ENCODE data around the gene SDK2. TPM values are rescaled to one million over a fixed set of nuclear protein-coding genes. Genes with fewer than 3 reads are reported as not detected.
"Not testable (repeated sequence)": the region's sequence is repeated elsewhere in the genome, so short reads cannot be mapped to it uniquely, and the experiment has no call there.

SDK2 gene
- total RNA-seq, 1 donor, result under 0.01 TPM

- DNase-seq (ENCODE audit: insufficient read length, low spot score, missing footprints), result no peak
- Histone ChIP-seq H3K4me1 (ENCODE audit: insufficient read depth, low read length) (peaks cover 16% of the 10 kb centered on the region), H2AFZ (ENCODE audit: low read length) (no peak overlapping the region), H3K9me3 (ENCODE audit: low read depth, low read length) (no peaks in the 10 kb centered on the region), H3K79me2 (ENCODE audit: insufficient read depth, low read length) (peaks cover 3% of the 10 kb centered on the region), H3K36me3 (ENCODE audit: insufficient read depth, low read length) (no peaks in the 10 kb centered on the region), H3K4me2 (ENCODE audit: insufficient read depth, low read length) (no peak overlapping the region), H4K20me1 (ENCODE audit: insufficient read depth, low read length) (no peaks in the 10 kb centered on the region), H3K4me3 (ENCODE audit: insufficient read depth, low read length) (no peak overlapping the region), H3K27ac (ENCODE audit: low read depth, low read length) (no peak overlapping the region), H3K27me3 (ENCODE audit: insufficient read depth, low read length) (no peaks in the 10 kb centered on the region)
- no peak for TF ChIP-seq CTCF (IDR thresholded peaks at IDR 0.05; ENCODE audit: extremely low read depth, low read depth, low read length)
Observed at GRCh38 chr17:73315471-73315870, 328.8 kb downstream of the SDK2 start.

- Histone ChIP-seq H2AFZ (ENCODE audit: low read length) (no peak overlapping the region), H3K36me3 (ENCODE audit: insufficient read depth, low read length) (no peaks in the 10 kb centered on the region), H3K79me2 (ENCODE audit: insufficient read depth, low read length) (peaks cover 20% of the 10 kb centered on the region), H3K27me3 (ENCODE audit: insufficient read depth, low read length) (no peaks in the 10 kb centered on the region), H3K4me1 (ENCODE audit: insufficient read depth, low read length) (peaks cover 32% of the 10 kb centered on the region), H3K4me3 (ENCODE audit: insufficient read depth, low read length) (no peak overlapping the region), H3K9me3 (ENCODE audit: low read depth, low read length) (no peaks in the 10 kb centered on the region), H3K4me2 (ENCODE audit: insufficient read depth, low read length) (no peak overlapping the region), H4K20me1 (ENCODE audit: insufficient read depth, low read length) (peaks cover 3% of the 10 kb centered on the region), H3K27ac (ENCODE audit: low read depth, low read length) (no peak overlapping the region)
- no peak for DNase-seq (ENCODE audit: insufficient read length, low spot score, missing footprints)
- no peak for TF ChIP-seq CTCF (IDR thresholded peaks at IDR 0.05; ENCODE audit: extremely low read depth, low read depth, low read length)
Observed at GRCh38 chr17:73313526-73314127, 330.6 kb downstream of the SDK2 start.

GRCh38 chr17:73312887-73313286, 331.4 kb downstream of the SDK2 start:
- H3K27ac ChIP-seq (ENCODE audit: low read depth, low read length); H2AFZ ChIP-seq (ENCODE audit: low read length); H3K4me3 ChIP-seq (ENCODE audit: insufficient read depth, low read length); H3K36me3 ChIP-seq (ENCODE audit: insufficient read depth, low read length); H3K9me3 ChIP-seq (ENCODE audit: low read depth, low read length); H3K27me3 ChIP-seq (ENCODE audit: insufficient read depth, low read length); H4K20me1 ChIP-seq (ENCODE audit: insufficient read depth, low read length); H3K4me2 ChIP-seq (ENCODE audit: insufficient read depth, low read length); DNase-seq (ENCODE audit: insufficient read length, low spot score, missing footprints): not testable (repeated sequence)
- peaks cover 39% of the 10 kb centered on the region for H3K4me1 ChIP-seq (ENCODE audit: insufficient read depth, low read length)
- H3K79me2 ChIP-seq (ENCODE audit: insufficient read depth, low read length), result peaks cover 28% of the 10 kb centered on the region

- peaks cover 34% of the 10 kb centered on the region for H3K79me2 ChIP-seq (ENCODE audit: insufficient read depth, low read length)
- peak within 1 kb of the TSS; percentile 84 for H3K27ac ChIP-seq (ENCODE audit: low read depth, low read length)
- H3K9me3 ChIP-seq (ENCODE audit: low read depth, low read length), result no peaks in the 10 kb centered on the region
- DNase-seq (ENCODE audit: insufficient read length, low spot score, missing footprints), result peak; percentile 97
- peaks cover 6% of the 10 kb centered on the region for H4K20me1 ChIP-seq (ENCODE audit: insufficient read depth, low read length)
- peak within 1 kb of the TSS; percentile 95 for H2AFZ ChIP-seq (ENCODE audit: low read length)
- no peaks in the 10 kb centered on the region for H3K27me3 ChIP-seq (ENCODE audit: insufficient read depth, low read length)
- no peak for TF ChIP-seq CTCF (IDR thresholded peaks at IDR 0.05; ENCODE audit: extremely low read depth, low read depth, low read length)
- peak within 1 kb of the TSS; percentile 87 for H3K4me2 ChIP-seq (ENCODE audit: insufficient read depth, low read length)
- H3K4me3 ChIP-seq (ENCODE audit: insufficient read depth, low read length), result peak within 1 kb of the TSS; percentile 99
- H3K4me1 ChIP-seq (ENCODE audit: insufficient read depth, low read length), result peaks cover 36% of the 10 kb centered on the region
- no peaks in the 10 kb centered on the region for H3K36me3 ChIP-seq (ENCODE audit: insufficient read depth, low read length)
Observed at GRCh38 chr17:73311781-73312641, 332.2 kb downstream of the SDK2 start, which contains the start of gene CDC42EP4. Gene CDC42EP4 (minus strand): TSS chr17:73312001. CDS start chr17:73286500, 25,501 bp downstream.
